Effector CD4-positive, alpha-beta T cell (primary cell): Measurements from ENCODE around the gene SHFL.

Source experiments
- DNase-seq: peaks from one replicate; pipeline ENCODE4 v3.0.0-alpha.2; 2020
- total RNA-seq: gene quantifications from one replicate; lab custom pipeline; 2026; lab: John Stamatoyannopoulos, UW

SHFL gene
- 67.4 reads per million, percentile 75 among the genes with 10 or more reads in this experiment for total RNA-seq

DNA sequence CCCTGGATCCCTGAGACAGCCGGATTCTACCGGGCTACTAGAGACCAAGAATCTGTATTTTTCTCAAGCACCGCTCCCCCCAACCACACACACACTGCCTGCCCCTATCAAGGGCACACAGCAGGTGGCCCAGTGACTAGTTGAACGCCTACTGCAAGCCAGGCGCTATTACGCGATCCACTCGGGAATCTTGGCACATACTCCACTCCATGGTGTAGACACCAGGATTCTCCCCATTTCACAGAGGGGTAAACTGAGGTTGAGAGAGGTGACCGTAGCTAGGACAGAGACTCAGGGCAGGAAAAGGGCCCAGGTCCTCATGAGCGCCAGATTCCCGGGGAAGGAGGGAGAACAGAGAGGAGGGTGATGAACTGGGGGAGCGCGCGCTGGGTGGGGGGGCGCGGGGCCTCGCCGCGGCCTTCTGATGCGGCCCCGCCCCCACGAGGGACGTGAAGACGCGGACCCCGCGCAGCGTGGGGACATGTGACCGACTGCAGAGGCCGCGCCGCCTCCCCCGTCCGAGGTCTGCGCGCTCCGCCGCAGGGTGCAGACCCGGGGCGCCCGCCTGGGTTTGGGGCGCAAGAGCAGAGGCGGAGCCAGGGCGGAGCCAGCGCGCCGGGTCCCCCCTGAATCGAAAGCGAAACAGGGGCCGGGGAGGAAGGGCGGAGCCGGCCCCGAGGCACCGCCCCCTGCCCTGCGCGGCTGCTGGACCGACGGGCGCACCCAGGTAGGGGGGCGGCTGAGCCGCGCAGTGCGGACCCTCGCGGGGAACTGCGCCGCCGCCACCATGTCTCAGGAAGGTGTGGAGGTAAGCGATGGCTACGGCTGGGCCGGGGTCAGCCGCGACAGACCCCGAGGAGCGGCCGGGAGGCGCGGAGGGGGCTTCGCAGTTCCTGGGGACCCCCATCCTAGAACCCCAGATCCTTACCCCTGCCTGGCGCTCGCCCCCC, at the start of gene SHFL:
Gene SHFL (plus strand): TSS at position 677 of the 950 bp plus-strand sequence. CDS start 111 bp downstream, at position 788.
- DNase-seq, result peak; percentile 80

- no peak for DNase-seq
Observed at GRCh38 chr19:10036601-10037071, 49.5 kb upstream of the SHFL start.

DNA sequence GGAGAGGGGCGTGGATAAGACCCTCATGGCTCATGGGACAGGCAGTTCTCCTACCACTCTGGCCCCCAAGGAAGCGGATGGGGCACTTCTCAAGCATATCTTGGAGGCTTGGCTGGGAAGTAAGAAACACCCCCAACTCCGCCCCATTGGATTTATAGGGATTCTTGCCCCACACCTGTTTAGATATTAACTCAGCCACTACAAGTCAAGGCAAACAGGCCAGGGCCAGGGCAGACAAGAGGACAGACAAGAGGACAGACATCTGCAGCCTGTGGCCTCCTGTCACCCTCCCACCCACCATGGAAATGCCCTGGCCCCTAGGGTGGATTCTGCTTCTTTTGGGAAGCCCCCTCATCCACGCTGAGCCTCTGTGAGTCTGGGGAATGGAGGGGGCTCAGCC, 48.8 kb upstream of the SHFL start:
- DNase-seq, result no peak

DNA sequence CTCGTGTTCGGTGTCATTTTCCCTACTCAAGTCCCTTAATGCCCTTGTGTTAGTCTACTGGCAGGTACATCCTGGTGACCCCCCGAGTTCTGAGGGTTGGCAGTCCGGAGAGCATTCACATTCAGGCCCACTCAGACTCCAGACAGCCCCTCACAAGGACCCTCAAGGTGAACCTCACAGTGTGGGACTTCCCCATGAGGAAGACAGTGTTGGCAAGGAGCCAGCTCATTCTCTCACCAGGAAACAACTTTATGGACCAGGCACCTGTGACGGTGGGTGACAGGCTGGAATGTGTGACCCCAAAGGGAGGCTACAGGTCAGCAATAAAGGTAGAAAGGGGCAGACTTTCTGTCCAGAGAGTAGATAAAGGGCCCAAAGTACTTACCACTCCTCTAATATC, 48.3 kb upstream of the SHFL start:
- DNase-seq, result no peak

GRCh38 chr19:10043286-10043927, 42.7 kb upstream of the SHFL start:
- DNase-seq, result no peak

GRCh38 chr19:10044390-10044789, 41.7 kb upstream of the SHFL start:
- DNase-seq, result no peak

- DNase-seq, result no peak
Observed at GRCh38 chr19:10045371-10045770, 40.7 kb upstream of the SHFL start.

DNA sequence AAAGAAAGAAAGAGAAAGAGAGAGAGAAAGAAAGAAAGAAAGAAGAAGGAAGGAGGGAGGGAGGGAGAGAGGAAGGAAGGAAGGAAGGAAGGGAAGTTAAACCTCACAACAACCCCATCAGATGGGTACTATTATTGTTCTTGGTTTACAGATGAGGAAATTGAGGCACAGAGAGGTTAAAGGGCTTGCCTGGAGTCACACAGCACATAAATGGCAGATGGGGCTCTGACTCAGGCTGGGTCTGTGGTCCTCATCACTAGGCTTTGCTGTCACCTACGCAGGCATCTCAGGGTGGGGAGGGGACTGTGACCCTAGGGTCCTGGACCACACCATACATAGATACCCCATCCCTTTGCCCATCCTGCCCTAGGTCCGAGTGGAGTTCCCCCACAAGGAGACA, 36.5 kb upstream of the SHFL start:
- DNase-seq, result no peak

DNA sequence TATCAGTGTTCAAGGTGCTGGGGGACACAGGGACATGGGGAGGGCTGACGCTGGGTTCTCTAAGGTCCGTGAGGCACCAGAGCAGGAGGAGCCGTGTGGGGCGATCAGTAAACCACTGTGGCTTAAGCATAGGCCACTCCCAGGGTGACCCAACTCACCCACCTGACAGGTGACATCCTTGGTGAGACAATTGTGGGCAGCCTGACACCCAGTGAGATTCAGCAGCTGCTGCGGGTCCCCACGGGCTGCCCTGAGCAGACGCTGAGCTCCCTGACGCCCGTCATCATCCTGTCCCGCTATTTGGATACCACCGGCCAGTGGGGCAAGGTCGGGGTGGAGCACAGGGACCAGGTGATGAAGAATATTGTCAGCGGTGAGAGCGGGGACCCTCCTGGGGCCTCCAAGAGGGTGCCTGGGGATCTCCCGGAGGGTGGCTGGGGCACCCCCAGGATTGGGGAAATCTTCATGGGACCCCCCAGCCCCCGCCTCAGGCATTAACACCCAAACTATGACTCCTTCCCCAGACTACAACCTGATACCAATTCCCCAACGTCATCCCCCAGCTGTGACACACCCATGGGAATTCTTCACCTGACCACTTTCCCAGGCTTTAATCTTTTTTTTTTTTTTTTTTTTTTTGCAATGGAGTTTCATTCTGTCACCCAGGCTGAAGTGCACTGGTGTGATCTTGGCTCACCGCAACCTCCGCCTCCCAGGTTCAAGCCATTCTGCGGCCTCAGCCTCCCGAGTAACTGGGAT, 33.3 kb upstream of the SHFL start:
- no peak for DNase-seq

DNA sequence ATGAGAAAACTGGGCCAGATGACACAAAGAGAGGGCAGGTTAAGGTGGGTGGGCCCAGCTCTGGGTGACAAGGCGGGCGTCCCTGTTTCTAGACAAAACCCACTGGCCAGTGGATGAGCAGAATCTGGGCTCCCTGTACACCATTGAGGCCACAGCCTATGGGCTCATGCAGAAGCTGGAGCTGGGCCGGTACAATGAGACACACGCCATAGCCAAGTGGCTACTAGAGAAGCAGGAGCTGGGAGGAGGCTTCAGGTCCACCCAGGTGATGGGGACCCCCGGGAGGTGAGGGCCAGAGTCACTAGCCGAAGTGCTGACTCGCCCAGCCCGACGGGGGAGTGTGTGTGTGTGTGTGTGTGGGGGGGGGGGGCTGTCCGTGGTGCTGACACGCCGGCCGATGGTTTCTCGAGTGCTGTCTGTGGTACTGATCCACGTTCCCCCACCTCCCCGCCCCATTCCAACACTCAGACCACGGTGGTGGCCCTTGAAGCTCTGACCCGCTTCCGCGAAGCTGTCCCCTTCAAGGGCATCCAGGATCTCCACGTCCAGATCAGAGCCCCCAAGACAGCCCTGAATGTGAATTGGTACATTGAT, 24.3 kb upstream of the SHFL start:
- DNase-seq, result no peak

DNA sequence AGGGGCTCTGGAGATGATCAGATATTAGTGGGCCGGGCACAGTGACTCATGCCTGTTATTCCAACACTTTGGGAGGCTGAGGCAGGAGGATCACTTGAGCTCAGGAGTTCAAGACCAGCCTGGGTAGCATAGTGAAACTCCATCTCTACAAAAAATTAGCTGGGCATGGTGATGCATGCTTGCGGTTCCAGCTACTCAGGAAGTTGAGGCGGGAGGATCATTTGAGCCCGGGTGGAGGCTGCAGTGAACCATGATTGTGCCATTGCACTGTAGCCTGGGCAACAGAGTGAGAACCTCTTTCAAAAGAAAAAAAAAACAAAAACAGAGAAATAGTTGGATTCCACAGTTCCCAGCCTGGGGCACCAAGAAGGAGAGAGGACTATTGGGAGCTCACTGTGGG, 17.9 kb upstream of the SHFL start:
- DNase-seq, result no peak

DNA sequence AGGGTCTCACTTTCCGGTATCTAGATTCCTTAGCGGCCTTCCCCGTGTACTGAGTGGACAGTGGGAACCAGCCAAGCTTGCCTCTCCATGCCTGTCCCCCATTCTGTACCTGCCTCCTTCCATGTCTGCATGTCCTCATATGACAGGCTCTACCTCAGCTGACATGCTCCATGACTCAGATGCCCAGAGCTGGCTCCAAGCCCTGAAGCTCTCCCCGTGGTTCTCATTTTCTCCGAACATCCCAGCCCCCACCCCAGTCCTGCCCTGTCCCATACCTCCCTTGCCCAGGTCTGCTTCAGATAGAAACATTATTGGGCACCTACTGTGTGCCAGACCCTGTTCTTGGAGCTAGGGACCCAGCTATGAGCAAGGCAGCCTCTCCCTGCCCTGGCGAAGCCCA, 17.1 kb upstream of the SHFL start:
- DNase-seq, result no peak

DNA sequence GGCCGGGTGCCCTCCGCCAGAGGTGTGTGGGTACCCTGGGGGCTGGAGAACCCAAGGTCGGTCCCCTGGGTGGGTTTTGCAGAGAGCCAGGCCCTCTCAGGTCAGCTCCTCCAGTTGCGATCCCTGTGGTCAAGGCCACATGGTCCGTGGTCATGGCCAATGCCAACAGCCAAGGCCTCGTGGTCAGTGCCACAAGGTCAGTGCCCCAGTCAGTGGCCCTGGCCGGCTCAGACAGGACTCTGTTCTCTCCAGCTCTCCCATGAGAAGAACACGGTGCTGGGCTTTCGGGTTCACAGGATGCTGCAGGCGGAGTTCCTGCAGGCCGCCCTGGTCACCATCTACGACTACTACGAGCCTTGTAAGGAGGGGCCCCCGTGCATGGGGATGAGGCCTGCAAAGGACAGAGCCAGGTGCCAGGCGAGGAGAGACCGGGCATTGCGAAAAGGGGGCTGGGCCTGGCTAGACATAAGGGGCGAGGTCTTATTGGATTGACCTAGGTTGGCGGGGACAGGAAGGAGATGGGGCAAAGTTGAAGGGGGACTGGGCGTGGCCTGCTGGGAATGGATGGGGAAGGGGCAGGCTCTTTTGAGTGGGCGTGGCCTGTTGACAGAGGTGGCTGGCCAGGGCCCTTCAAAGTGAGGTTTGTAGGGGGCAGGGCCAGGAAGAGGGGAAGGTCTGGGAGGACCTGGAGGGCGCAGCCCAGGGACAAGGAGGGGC, 15.2 kb upstream of the SHFL start:
- DNase-seq, result no peak

DNA sequence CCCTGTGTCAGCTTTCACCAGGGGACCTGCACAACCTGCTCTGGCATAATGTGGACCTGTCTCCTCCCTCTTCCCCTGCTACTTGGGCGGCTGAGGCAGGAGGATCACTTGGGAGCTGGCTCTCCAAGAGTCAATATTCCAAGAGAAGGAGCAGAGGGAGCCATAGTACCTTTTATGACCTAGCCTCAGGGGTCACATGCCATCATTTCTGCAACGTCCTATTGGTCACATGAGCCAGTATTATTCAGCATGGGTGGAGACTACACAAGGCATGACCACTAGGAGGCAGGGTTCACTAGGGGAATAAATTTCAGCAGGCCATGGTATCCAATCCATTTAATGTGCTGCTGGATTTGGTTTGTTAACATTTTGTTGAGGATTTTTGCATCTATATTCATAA, 12.0 kb upstream of the SHFL start:
- peak; percentile 44 for DNase-seq

GRCh38 chr19:10076535-10076934, 9.6 kb upstream of the SHFL start:
- no peak for DNase-seq

DNA sequence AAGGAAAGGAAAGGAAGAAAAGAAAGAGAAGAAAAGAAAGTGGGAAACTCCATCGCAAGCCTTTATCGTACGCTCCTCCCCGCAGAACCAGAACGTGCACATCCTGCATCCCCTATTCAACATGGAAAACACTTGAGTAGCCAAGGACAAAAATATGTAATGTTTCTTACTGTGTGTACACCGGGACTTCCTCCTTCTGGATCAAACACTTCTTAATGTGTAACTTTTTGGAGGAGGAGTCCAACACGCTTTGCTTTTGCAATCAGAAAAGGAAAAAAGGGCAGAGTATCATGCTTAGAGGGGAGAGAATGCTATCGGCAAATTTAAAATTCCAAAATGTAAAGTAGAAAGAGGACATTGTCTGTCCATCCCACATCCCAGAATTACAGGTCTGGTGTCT, 7.8 kb upstream of the SHFL start:
- DNase-seq, result no peak

DNA sequence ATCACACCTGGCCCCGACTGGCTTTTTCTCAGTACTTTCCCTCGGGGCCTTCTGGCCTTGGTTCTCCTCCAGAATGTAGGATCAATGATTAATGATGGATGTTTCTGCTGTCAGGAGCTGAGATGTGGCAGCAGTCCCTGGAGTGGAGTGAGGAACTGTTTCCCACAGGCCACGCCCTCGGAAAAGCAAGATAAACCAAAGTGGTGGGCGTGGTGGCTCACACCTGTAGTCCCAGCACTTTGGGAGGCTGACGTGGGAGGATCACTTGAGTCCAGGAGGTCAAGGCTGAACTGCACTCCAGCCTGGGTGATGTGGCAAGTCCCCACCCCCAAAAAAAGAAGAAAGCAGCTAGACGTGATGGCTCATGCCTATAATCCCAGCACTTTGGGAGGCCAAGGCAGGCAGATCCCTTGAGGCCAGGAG, 7.1 kb upstream of the SHFL start:
- no peak for DNase-seq

GRCh38 chr19:10083911-10084310, 2.2 kb upstream of the SHFL start:
- no peak for DNase-seq

DNA sequence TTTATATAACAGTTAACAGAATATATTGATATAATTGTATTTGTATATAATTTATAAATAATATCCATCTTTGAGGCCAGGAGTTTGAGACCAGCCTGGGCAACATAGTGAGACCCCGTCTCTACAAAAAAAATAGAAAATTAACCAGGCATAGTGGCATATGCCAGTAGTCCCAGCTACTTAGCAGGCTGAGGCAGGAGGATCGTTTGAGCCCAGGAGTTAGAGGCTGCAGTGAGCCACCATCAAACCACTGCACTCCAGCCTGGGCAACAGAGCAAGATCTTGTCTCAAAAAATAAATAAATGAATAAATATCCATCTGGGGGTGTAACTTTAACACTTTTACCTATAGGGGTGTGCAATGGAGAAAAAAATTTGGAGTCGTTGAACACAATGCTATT, 1.3 kb upstream of the SHFL start:
- DNase-seq, result no peak

- DNase-seq, result no peak
Observed at GRCh38 chr19:10086591-10087192, 575 bp downstream of the SHFL start.

DNA sequence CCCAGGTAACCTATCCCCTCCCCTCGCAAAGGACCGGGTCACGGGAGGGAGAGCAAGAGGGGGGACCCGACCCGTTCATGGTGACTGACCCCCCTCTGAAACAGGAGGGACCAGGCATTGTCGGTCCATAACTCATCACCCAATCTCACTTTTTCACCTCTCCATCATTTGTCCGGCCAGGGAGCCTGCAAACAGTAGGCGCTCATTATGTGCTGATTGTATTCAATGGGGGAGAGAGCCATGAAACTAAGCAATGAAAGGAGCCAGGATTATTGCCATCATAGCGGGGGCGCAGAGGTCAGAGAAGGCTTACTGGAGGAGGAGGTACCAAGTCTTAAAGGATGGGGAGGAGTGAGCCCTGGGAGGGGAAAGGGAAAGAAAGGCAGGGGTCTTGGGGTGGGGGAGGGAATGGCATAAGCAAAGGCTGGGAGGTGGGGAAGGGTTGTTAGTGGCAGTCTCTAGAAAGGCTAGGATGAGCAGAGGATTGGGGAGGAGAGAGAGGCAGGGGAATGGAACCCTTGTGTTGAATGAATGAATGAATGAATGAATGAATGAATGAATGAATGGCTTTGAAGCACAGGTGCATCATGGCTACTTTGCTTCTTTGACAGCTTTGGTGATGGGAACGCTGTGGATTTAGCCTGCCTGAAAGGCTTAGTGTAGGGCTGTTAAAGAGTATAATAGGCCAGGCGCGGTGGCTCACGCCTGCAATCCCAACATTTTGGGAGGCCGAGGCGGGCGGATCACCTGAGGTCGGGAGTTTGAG, 1.4 kb downstream of the SHFL start:
- no peak for DNase-seq
